HG02970 (cell line): ENCODE measurements around the gene PCDH19.
"Not testable (repeated sequence)": the region's sequence is repeated elsewhere in the genome, so short reads cannot be mapped to it uniquely, and the experiment has no call there.

ENCODE experiments used
- ATAC-seq: cut with Tn5 transposase; IDR thresholded peaks from one replicate; pipeline ENCODE4 v1.9.1; 2021; ENCODE audit warnings: mild to moderate bottlenecking, moderate library complexity, moderate number of reproducible peaks; ENCODE audit not compliant: unreplicated experiment, low FRiP score

PCDH19 gene, protein sequence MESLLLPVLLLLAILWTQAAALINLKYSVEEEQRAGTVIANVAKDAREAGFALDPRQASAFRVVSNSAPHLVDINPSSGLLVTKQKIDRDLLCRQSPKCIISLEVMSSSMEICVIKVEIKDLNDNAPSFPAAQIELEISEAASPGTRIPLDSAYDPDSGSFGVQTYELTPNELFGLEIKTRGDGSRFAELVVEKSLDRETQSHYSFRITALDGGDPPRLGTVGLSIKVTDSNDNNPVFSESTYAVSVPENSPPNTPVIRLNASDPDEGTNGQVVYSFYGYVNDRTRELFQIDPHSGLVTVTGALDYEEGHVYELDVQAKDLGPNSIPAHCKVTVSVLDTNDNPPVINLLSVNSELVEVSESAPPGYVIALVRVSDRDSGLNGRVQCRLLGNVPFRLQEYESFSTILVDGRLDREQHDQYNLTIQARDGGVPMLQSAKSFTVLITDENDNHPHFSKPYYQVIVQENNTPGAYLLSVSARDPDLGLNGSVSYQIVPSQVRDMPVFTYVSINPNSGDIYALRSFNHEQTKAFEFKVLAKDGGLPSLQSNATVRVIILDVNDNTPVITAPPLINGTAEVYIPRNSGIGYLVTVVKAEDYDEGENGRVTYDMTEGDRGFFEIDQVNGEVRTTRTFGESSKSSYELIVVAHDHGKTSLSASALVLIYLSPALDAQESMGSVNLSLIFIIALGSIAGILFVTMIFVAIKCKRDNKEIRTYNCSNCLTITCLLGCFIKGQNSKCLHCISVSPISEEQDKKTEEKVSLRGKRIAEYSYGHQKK (N-terminal part only)

DNA sequence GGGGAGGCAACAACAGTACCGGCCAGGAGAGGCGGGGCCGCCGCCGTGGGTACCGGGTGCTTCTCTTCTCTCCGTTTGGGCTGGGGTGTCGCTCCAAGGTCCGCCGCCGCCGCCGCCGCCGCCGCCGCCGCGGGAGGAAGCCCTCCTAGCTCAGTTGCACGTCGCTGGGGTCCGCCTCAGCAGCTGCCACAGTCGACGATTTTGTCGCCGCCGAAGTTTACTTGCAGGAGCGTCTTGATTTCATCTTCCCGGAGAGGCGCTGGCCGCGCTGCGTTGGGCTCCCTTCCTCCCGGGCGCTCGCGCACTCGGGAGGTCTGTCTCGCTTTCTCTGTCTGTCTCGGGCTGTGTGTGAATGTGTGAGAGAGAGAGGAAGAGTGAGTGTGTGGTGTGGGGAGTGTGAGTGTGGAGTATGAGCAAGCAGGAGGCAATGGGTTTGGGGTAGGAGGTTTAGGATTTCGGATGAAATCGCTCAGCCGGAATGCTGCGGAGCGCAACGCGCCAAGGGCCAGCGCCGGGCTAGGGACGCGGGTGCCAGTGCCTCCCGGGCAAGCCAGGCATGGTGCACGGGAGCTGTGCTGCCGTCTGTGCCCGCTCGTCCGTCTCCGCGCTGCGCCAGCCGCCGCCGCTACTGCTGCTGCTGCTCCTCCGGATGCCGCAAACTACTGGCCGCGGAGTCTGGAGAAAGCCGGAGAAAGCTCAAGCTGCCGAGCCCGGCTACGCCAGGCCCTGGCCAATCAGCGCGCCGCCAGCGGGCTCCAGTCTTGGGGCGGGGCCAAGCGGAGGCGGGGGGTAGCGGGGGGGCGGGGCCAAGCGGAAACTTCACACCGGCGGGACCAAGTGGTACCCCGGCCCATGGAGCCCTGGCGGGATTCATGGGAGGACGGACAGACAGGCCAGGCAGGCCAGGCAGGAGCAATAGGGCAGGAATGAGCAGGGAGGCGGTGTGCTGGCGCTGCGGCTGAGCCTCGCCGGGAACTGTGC is at the start of gene PCDH19:
Gene PCDH19 (minus strand): TSS at position 664 of the 981 bp plus-strand sequence. CDS start 1,676 bp downstream, outside the sequence.
- ATAC-seq, result no peak

DNA sequence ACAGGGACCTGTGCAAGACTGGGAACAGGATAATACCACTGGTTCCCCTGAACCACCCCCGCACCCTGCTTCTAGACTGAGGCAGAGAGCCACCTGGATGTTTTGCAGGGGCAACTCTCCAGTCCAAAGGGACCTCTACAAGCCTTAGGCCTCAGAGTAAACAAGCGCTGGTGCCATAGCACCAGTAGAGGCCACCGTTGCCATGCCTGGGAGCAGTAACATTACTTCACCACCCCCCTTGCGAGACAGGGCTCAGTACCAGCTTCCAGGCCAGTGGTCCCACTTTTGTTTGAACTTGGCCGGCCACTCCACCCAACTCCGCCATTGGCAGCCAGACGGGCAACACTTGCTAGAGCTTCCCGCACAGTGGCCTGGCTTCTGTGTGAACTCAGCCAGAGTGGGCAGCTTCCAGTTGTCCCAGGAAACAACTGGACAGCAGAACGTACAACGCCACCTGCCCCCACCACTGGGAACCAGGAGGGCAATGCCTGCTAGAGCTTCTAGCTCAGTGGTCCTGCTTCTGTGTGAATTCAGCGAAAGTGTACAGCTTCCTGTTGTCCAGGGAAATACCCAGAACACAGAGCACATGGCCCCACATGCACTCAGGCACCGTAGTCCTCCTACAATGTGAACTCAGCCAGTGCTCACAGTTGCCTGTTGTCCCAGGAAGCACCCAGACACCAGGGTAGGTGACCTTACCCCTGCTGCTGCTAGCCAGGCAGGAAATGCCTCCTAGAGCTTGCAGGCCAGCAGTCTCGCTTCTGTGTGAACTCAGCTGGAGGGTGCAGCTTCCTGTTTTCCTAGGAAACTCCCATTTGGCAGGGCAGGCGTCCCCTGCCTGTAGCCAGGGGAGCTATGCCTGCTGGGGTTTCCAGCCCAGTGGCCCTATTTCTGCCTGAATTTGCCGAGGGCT is 39.9 kb upstream of the PCDH19 start:
- no peak for ATAC-seq

DNA sequence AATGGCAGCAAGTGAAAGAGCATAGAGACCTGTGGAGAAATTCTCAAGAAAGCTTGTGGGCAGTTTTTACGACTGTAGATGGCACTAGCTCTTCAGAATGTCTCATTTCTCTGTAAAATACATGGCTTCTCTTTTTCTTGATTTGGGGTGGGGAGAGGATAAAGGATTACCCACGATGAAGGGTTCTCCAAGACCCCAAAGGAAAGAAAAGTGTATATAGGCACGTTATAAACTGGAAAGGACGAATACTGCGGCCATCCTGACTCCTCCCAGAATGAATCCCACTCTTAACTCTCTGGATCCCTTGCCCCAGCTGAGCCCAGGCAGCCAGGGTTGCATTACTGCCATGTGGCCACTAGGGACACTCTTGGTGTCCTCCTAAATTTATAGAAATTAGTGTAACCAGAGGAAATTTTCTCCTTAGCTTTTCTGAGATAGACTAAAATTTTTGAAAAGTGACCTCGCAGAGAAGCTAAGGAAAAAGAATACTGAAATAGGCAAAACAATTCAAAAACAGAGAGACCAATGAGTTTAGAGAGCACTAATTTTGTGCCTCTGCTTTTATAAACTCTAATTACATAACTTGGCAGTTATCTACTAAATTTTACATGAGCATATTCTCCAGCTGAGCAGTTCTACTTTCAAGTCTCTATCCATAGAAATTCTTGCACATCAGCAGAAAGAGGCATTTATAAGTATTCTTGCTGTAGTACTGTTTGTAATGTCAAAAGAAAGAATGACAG is 37.8 kb upstream of the PCDH19 start:
- ATAC-seq, result no peak

DNA sequence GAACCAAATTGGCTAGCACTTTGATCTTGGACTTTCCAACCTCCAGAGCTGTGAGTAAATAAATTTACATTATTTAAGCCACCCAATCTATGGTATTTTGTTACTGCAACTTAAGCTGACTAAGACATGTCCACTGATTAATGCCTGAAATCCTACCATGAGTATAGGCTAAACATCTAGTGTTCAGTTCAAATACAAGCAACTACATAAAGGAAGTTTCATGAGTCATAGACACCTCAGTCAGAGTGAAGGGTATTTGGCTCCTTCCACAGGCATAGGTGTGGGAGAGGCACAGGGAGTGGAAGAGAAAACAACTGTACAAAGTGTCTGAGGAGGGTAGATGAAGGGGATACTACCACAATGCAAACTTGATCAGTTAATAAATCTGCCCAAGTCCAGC is 35.5 kb upstream of the PCDH19 start:
- no peak for ATAC-seq

DNA sequence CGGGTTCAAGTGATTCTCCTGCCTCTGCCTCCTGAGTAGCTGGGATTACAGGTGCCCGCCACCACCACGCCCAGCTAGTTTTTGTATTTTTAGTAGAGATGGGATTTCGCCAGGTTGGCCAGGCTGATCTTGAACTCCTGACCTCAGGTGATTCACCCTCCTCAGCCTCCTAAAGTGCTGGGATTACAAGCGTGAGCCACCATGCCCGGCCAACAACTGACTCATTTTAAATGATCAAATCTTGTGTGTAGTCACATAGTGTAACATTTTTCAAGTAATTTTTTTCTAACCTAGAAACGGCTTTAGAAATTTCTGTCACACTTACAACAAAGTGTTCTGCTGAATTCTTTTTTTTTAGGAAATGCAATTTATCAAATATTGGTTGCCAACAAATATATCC is 31.2 kb upstream of the PCDH19 start:
- not testable (repeated sequence) for ATAC-seq

DNA sequence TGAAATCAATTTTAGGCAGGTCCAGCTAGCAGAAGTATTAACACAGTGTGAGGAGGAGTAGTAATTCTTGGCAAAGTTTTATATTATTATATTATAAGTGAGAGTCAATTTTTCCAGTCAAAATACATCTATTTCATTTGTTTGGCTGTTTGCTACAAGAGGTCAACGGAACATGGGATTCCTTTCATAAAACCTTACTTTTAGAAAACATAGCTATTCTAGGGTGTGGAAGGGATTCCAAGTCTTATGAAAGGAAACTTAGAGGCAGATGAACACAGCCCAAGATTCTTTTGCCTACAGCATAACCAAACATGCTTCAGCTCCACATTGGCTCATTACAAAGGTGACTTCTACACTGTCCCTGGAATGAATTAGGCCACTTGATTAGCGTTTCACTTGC is 29.9 kb upstream of the PCDH19 start:
- ATAC-seq, result no peak

DNA sequence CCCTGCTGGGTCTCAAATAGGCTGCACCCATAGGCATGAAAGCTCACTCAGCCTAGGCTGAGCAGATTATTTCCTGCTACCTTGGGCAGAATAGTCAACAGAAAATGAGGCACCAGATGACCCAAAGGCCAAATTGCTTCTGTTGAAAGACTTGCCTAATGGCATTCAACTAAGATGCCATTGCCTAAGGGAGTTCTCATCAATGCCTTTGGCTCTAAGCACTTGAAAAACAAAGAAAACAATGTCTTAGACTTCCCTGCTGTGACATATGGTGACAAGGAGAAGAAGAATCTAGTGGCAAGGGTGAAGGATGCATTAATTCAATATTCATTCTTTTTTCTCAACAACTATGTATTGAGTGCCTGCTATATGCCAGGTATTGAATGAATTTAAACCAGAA is 25.7 kb upstream of the PCDH19 start:
- ATAC-seq, result no peak

DNA sequence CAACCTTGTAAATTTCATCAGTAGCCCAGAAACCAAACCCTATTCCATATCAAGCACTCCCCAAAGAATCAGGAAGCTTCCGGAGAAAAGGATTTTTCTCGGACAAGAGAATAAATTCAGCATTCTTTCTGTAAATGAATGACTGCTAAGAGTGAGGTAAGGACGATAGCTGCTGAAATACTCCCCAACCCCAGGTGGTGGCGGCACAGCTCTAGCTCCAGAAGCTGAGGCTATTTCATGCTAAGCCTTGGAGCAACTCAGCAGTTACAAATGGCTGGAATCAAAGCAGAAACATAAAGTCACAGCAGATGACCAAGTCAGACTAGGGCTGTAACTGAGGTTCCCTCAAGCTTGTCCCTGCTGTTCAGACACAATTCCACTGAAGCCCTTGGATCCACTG is 13.9 kb upstream of the PCDH19 start:
- no peak for ATAC-seq

DNA sequence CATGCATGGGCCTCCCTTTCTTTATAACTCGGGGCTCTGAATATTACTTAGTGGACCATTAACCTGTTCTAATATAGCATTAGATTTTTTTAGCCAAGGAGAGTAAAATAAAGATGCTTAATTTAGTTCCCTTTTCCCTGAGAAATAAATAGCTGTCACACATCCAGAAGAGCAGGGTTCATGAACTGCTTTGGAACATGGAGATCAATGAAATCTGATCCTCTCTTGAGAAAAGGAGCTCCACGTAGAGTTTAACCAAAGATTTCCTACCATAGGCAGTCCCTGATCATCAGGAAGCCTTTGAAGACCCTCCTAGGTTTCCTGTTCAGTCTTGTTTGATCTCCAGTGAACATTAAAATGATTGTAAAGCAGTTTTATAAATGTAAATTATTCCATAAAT is 8.5 kb upstream of the PCDH19 start:
- no peak for ATAC-seq

DNA sequence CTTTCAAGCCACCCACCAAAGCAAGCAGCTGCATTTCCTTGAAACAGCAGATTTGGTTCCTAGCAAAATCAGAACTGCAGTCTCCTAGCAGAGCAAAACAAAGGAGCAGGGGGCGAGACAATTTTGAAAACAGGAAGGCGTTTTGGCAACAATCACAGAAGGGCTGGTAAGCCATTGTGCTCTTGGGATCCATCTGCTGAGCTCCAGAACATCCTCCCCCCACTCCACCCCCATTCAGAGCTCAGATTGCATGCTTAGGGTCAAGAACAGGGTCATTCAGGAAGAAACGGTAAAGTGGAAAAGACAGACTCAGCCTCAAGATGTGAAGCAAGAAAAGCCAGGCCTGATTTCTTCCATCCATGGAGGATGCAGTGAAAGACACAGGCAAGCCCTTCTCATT is 7.6 kb upstream of the PCDH19 start:
- no peak for ATAC-seq

DNA sequence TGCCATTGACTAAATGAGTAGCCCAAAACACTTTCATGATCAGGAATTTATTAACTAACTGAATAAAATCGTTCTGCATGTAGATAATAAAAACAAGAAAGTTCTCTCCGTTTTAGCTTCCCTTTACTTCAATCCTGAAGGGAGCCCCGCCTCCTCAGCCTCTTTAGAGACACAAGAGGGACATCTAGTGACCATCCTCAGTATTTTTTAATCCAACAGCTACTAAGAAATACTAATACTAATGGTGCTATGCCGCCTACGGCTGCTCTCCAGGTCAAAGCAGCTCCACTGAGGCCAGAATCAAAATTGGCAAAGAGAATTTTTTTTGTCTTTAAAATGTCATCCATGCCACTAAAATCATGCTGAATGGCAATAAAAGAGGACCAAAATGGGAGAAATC is 3.2 kb upstream of the PCDH19 start:
- peak; percentile 56 for ATAC-seq

DNA sequence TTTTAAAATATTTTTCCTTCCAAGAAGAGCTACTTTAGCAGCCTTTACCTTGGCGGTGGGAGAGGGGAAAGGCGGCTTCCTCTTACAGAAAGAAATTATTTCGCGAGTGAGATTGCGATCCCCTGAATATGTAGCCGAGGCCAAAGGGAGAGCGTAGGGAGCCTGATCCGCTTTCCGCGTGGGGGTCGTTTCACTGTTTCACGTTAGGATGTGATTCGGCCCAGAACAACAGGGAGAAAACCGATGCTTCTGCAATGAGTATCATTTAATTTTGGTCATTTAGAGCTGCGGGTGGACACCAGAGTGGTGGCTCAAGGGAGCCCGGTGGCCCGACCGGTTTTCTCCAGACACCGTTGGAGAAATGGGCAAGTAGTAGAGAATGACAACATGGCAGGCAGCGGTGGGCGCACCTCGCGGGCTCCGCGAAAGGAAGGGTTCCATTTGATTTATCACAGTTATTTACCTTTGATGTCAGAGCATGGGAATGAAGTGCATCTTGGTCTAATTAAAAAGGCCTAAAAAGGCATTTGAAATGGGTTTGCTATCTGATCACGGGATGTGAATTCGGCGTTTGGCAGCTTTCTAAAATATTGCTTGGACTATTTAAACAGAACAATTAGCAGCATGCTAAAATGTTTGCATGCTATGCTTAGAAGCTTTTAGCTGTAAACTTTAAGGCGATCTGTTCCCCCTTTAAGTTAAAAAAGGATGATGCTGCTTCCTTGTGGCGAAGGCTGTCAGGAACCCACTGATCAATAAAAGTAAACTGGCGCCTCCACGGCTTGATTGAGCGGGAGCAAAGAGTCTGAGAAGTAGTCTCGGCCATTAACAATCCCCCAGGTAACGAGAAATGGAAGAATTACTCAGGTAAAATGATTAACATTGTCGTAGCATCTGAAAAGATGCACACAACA is 2.0 kb upstream of the PCDH19 start:
- no peak for ATAC-seq

DNA sequence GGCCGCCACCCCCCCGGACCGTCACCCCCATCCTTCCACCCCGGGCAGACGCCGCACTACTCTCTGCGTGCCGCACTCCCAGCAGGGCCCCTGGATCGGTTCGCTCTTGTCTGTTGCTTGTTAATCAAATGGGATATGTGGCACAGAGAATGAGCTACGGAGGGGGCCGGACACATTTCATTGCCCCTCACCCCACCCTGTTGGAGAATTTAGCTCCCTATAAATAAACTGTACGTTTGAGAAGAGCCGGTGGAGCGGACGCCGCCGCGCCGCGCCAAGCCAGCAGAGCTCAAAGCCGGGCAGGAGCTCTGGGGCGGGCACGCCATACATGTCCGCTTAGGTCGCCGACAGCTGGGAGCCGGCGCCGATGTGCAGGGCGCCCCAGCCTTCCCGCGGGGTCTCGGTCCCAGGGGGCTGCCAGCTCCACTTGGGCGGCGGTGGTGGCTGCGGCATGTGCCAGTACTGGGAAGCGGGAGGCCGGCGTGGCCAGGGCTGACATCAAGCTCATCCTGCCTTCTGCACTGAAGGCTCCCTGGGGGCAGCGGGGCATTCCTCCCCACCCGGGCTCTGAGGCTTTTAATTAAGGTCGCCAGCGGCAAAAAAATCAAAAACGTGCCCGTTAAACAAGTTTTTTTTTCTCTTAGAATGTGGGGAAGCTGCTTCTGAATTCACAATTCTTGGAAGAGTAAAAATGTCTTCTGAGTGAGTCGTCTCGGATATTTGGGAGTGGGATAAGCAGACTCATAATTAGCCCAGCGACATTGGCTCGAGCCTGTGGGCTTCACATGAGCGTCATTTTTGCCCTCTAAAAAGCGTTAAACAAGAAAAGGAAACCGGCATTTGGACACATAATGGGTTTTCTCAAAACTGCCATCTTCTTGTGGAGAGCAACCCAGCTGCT is 1.1 kb upstream of the PCDH19 start:
- no peak for ATAC-seq

DNA sequence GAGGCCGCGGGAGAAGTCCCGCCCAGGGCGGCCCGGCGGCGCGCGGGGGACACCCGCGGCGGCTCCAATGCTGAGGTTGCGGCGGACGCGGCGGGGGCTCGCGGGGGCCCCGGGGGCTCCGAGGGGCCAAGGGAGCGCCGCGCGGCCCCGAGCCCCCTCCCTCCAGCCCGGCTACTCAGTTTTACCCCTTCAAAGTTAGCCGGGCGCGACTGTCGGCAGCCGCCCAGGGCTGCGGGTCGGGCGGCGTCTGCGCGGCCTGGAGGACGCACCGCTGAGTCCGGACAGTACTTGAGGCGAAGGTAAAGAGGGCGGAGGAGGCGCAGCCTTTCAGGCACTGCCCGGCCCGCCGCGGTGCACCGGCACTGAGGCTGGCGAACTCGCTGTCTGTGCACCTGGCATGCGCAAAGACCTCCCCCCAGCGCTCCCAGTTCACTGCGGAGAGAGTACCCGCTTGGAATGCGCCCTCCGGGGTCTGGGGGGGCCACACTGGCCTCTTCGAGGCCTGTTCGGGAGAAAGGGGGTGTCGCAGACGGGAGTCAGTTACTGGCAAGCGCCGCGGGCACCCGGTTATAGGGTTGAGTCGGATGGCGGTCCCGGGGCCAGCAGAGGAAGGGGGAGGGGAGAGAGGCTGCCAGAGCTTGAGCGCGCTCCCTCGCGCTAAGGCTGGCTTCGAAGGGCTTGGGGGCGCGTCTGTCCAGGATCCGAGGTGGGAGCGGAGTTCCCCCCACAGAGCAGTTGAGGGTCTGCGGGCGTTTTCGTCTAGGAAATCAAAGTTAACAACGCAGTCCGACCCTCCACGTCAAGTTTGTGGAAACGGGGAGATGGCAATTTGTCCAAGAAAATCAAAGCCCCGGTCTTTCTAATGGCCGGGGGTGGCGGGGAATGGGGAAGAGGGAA is 1.1 kb downstream of the PCDH19 start:
- ATAC-seq, result no peak

DNA sequence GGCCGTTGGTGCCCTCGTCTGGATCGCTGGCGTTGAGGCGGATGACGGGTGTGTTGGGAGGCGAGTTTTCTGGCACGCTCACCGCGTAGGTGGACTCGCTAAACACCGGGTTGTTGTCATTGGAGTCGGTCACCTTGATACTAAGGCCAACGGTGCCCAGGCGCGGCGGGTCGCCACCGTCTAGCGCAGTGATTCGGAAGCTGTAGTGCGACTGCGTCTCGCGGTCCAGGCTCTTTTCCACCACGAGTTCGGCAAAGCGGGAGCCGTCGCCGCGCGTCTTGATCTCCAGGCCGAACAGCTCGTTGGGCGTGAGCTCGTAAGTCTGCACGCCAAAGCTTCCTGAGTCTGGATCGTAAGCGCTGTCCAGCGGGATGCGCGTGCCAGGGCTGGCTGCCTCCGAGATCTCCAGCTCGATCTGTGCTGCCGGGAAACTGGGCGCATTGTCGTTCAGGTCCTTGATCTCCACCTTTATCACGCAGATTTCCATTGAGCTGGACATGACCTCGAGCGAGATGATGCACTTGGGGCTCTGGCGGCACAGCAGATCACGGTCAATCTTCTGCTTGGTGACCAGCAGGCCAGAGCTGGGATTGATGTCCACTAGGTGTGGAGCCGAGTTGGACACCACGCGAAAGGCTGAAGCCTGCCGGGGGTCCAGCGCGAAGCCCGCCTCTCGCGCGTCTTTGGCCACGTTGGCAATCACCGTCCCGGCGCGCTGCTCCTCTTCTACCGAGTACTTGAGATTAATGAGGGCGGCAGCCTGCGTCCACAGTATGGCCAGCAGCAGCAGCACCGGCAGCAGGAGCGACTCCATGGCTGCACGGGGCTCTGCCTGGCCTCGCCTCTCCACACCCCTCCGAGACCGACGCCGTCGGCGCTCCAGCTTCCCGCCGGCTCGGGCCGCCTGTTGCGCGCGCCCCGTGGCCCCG is 2.0 kb downstream of the PCDH19 start:
- ATAC-seq, result no peak
